ENCODE results near the gene CCDC141.

Gene CCDC141

GRCh38 chr2:178833382-178833781 lies 216.6 kb downstream of the CCDC141 start:
- no peak overlapping the region for H3K4me3 ChIP-seq (ENCODE audit: control insufficient read depth, low read depth, low read length)
- DNase-seq (ENCODE audit: low read depth): no peak
- TF ChIP-seq, protein P1, sequence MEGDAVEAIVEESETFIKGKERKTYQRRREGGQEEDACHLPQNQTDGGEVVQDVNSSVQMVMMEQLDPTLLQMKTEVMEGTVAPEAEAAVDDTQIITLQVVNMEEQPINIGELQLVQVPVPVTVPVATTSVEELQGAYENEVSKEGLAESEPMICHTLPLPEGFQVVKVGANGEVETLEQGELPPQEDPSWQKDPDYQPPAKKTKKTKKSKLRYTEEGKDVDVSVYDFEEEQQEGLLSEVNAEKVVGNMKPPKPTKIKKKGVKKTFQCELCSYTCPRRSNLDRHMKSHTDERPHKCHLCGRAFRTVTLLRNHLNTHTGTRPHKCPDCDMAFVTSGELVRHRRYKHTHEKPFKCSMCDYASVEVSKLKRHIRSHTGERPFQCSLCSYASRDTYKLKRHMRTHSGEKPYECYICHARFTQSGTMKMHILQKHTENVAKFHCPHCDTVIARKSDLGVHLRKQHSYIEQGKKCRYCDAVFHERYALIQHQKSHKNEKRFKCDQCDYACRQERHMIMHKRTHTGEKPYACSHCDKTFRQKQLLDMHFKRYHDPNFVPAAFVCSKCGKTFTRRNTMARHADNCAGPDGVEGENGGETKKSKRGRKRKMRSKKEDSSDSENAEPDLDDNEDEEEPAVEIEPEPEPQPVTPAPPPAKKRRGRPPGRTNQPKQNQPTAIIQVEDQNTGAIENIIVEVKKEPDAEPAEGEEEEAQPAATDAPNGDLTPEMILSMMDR (IDR thresholded peaks at IDR 0.05; ENCODE audit: control insufficient read depth, insufficient read depth, low read depth, low read length, missing control alignments): no peak

GRCh38 chr2:178830451-178830850 lies 219.5 kb downstream of the CCDC141 start:
- no peak overlapping the region for H3K4me3 ChIP-seq (ENCODE audit: control insufficient read depth, low read depth, low read length)
- TF ChIP-seq, protein P1 (IDR thresholded peaks at IDR 0.05; ENCODE audit: control insufficient read depth, insufficient read depth, low read depth, low read length, missing control alignments): no peak
- no peak for DNase-seq (ENCODE audit: low read depth)

DNA sequence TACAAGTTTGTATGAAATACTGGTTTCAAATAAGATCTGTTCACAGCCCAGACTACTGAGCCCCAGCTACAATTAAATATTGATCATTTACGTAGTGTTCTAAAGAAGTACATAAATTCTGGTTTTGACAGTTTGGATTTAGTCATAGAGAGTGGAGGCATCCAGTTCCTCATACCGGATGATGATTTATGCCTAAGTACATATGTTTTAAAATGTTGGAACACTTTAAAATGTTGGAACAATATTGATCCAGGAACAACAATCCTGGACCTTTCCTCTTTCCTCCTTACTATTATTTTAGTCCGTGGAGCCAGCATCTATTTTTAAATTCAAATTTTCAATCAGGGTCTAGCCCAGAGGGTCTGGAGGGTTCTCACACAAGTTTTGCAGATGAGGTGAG lies 220.0 kb downstream of the CCDC141 start:
- no peak overlapping the region for H3K4me3 ChIP-seq (ENCODE audit: control insufficient read depth, low read depth, low read length)
- no peak for DNase-seq (ENCODE audit: low read depth)
- TF ChIP-seq, protein P1 (IDR thresholded peaks at IDR 0.05; ENCODE audit: control insufficient read depth, insufficient read depth, low read depth, low read length, missing control alignments): no peak

DNA sequence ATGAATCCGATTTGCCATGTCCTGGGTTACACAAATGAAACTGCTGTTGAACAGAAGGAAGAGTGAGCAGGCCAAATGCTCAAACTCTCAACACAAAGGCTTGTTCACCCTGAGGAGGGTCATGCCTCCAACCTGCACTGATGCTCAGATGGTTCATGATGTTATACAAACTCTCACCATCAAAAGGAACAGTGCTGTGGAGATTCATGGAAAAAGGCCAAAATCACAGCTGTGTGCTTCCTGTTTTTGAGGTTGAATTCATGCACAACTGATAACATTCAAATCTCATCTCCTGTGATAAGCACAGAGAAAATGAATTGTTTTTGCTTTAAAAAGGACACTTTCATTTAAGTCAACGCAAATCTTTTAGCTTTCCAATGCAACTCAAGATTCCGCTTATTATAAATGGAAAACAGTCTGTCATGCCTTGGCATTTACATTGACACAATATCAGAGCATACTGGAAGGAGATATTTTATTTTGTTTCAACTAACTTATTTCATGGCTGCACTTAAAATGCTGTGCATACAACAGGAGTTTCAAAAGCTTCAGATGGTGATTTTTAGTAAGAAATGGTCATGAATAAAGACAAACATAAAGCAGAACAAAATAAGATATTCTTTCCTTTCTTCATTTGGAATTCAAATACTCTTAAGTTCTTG lies 220.5 kb downstream of the CCDC141 start:
- H3K4me3 ChIP-seq (ENCODE audit: control insufficient read depth, low read depth, low read length): no peak overlapping the region
- TF ChIP-seq, protein P1 (IDR thresholded peaks at IDR 0.05; ENCODE audit: control insufficient read depth, insufficient read depth, low read depth, low read length, missing control alignments): no peak
- DNase-seq (ENCODE audit: low read depth): no peak

GRCh38 chr2:178828486-178828881 lies 221.5 kb downstream of the CCDC141 start:
- TF ChIP-seq, protein P1 (IDR thresholded peaks at IDR 0.05; ENCODE audit: control insufficient read depth, insufficient read depth, low read depth, low read length, missing control alignments): no peak
- H3K4me3 ChIP-seq (ENCODE audit: control insufficient read depth, low read depth, low read length): no peak overlapping the region
- DNase-seq (ENCODE audit: low read depth): no peak

GRCh38 chr2:178827739-178828485 lies 222.0 kb downstream of the CCDC141 start:
- no peak overlapping the region for H3K4me3 ChIP-seq (ENCODE audit: control insufficient read depth, low read depth, low read length)
- no peak for DNase-seq (ENCODE audit: low read depth)
- TF ChIP-seq, protein P1 (IDR thresholded peaks at IDR 0.05; ENCODE audit: control insufficient read depth, insufficient read depth, low read depth, low read length, missing control alignments): no peak
